Vagina (tissue), 2 donors: ENCODE results near the gene TEX51. TPM values are rescaled to one million over a fixed set of nuclear protein-coding genes. Genes with fewer than 3 reads are reported as not detected.

ENCODE experiments used
- DNase-seq, 2 donors: peaks; one replicate each; pipeline ENCODE4 v3.0.0-alpha.2; 2017; ENCODE audit errors: extremely low spot score in 2 of 2
- H3K27ac ChIP-seq: fragments of 200-600 bp; sonication (generic); one replicate; pipeline ENCODE4 v1.5.1; 2019
- H3K27me3 ChIP-seq: fragments of 200-600 bp; sonication (generic); one replicate; pipeline ENCODE4 v1.5.1; 2019
- H3K36me3 ChIP-seq, 2 donors: fragments of 200-600 bp; sonication (generic); one replicate each; pipeline ENCODE4 v1.5.1; 2017 to 2019
- H3K4me1 ChIP-seq: fragments of 200-600 bp; sonication (generic); one replicate; pipeline ENCODE4 v1.5.1; 2019
- H3K4me3 ChIP-seq, 2 donors: fragments of 200-600 bp; sonication (generic); 1 replicate in 1 of 2; 2 replicates in 1 of 2; pipeline ENCODE4 v1.5.1; 2016 to 2019
- H3K9me3 ChIP-seq: fragments of 200-600 bp; sonication (generic); one replicate; pipeline ENCODE4 v1.5.1; 2019
- CTCF ChIP-seq, 3 experiments: fragments of 450-650 bp in 2 of 3; fragments of 200-600 bp in 1 of 3; sonication (generic) in 1 of 3; IDR thresholded peaks; one replicate each; pipeline ENCODE4 v1.5.1; 2017 to 2019; ENCODE audit warnings: antibody characterized with exemption in 3 of 3, mild to moderate bottlenecking in 2 of 3, moderate library complexity in 2 of 3
- POLR2A ChIP-seq, 2 donors: fragments of 450-650 bp; IDR thresholded peaks; one replicate each; pipeline ENCODE4 v1.6.1; 2017; ENCODE audit warnings: antibody characterized with exemption in 2 of 2, mild to moderate bottlenecking in 2 of 2, moderate library complexity in 2 of 2
- POLR2AphosphoS5 ChIP-seq, 2 donors: sonication (generic); formaldehyde crosslinking; IDR thresholded peaks; one replicate each; pipeline ENCODE4 v1.9.0; 2017; ENCODE audit warnings: antibody characterized with exemption in 2 of 2, mild to moderate bottlenecking in 2 of 2, low read depth in 1 of 2; ENCODE audit not compliant: insufficient read depth in 1 of 2
- intact Hi-C: fragments of 100-400 bp; cut with DNase I; formaldehyde crosslinking; loops from one replicate; pipeline ENCODE4 v1.15.1; 2023
- total RNA-seq: library from RNA; depleted of rRNA; stranded (reverse); fragments of >200 nt; gene quantifications from one replicate; pipeline ENCODE4 v1.2.3, GENCODE V29; 2016

The TEX51 gene
- total RNA-seq, 1 donor from 2014 or later = not detected

- H3K36me3 ChIP-seq = no peaks in the 10 kb centered on the region
- no peaks in the 10 kb centered on the region for H3K27me3 ChIP-seq
- no peak for TF ChIP-seq POLR2A (IDR thresholded peaks at IDR 0.05)
- no peak for TF ChIP-seq CTCF (IDR thresholded peaks at IDR 0.05)
- no peak for TF ChIP-seq POLR2AphosphoS5 (IDR thresholded peaks at IDR 0.05; ENCODE audit: insufficient read depth in 1 of 2, low read depth in 1 of 2)
- intact Hi-C loops = no loop called here
- no peak overlapping the region for H3K4me3 ChIP-seq
- no peak overlapping the region for H3K27ac ChIP-seq
- no peaks in the 10 kb centered on the region for H3K9me3 ChIP-seq
- no peak for DNase-seq
- H3K4me1 ChIP-seq = no peaks in the 10 kb centered on the region
Measured at GRCh38 chr2:126940331-126940730, 41.6 kb downstream of the TEX51 start.

- no peaks in the 10 kb centered on the region for H3K4me1 ChIP-seq
- H3K36me3 ChIP-seq = no peaks in the 10 kb centered on the region
- TF ChIP-seq CTCF (IDR thresholded peaks at IDR 0.05) = no peak
- H3K9me3 ChIP-seq = no peaks in the 10 kb centered on the region
- H3K27ac ChIP-seq = no peak overlapping the region
- no peak overlapping the region for H3K4me3 ChIP-seq
- no peak for DNase-seq
- intact Hi-C loops = no loop called here
- no peaks in the 10 kb centered on the region for H3K27me3 ChIP-seq
Measured at GRCh38 chr2:126942427-126943203, 43.9 kb downstream of the TEX51 start.

GRCh38 chr2:126943612-126944348 is 45.1 kb downstream of the TEX51 start:
- H3K27ac ChIP-seq = no peak overlapping the region
- no peaks in the 10 kb centered on the region for H3K4me1 ChIP-seq
- no peaks in the 10 kb centered on the region for H3K36me3 ChIP-seq
- TF ChIP-seq CTCF (IDR thresholded peaks at IDR 0.05) = no peak
- no peak for TF ChIP-seq POLR2AphosphoS5 (IDR thresholded peaks at IDR 0.05; ENCODE audit: insufficient read depth in 1 of 2, low read depth in 1 of 2)
- TF ChIP-seq POLR2A (IDR thresholded peaks at IDR 0.05) = no peak
- H3K4me3 ChIP-seq = no peak overlapping the region
- no peak for DNase-seq
- no peaks in the 10 kb centered on the region for H3K27me3 ChIP-seq
- H3K9me3 ChIP-seq = no peaks in the 10 kb centered on the region
- intact Hi-C loops = no loop called here

GRCh38 chr2:126945118-126945517 is 46.4 kb downstream of the TEX51 start:
- no peak overlapping the region for H3K27ac ChIP-seq
- no peaks in the 10 kb centered on the region for H3K36me3 ChIP-seq
- TF ChIP-seq POLR2A (IDR thresholded peaks at IDR 0.05) (no peak), CTCF (IDR thresholded peaks at IDR 0.05) (no peak), POLR2AphosphoS5 (IDR thresholded peaks at IDR 0.05; ENCODE audit: insufficient read depth in 1 of 2, low read depth in 1 of 2) (no peak)
- no peaks in the 10 kb centered on the region for H3K9me3 ChIP-seq
- H3K27me3 ChIP-seq = no peaks in the 10 kb centered on the region
- intact Hi-C loops = no loop called here
- no peak for DNase-seq
- no peaks in the 10 kb centered on the region for H3K4me1 ChIP-seq
- H3K4me3 ChIP-seq = no peak overlapping the region
